GM18526 (cell line): ENCODE results near the gene IMPDH2.
A peak's percentile ranks its signal among the peaks of the same experiment; 100 is the strongest.

Experiments
- POLR2A ChIP-seq: IDR thresholded peaks from 3 replicates; pipeline ENCODE4 v1.6.1; 2011; ENCODE audit not compliant: insufficient read length; ENCODE audit errors: extremely low read depth

The IMPDH2 gene

GRCh38 chr3:48999085-48999858 is 29.9 kb downstream of the IMPDH2 start:
- TF ChIP-seq POLR2A, result no peak

GRCh38 chr3:48997714-48998637 is 31.2 kb downstream of the IMPDH2 start:
- no peak for TF ChIP-seq POLR2A

DNA sequence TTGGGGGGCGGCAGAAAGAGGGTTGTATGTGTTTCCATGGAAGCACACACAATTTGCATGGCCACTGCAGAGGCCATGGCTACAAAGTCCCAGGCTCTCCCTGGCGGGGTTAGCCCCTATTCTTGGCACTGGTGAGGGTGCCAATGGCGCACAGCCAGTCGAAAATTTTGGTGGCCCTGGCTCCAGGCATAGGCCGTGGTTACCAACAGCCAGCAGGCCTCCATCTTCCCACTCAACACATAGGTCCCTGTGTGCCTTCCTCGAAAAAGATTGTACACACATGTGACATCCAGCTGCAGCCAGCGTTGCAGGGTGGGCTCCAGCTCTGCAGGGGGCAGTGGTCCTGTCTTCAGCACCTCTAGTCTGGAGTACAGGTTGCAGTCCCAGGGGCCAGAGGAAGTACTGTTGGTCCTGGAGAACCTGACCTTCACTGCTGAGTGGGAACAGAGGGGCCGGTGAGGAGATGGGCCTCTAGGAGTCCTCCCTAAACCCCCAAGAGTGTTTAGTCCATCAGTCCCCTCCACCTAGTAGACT is 32.0 kb downstream of the IMPDH2 start:
- no peak for TF ChIP-seq POLR2A

DNA sequence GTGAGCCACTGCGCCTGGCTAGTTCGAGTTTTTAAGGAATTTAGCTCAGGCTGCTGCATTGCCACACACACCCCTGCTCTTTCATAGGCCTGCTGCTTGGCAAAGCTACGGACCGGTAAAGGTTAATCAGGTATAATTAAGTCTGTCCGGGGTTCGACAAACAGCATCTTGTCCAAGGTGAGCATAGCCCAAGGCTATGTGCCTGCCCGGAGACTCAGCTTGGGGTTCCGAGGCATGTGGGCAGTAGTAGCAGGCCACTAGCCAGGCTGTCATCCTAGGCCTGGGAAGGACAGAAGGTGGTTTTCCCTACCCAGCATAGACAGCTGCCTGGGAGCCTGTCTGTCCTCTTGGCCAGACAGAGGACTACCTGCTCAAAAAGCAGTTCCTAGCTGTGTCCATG is 32.6 kb downstream of the IMPDH2 start:
- no peak for TF ChIP-seq POLR2A

- TF ChIP-seq POLR2A, result no peak
These were observed 35.4 kb downstream of the IMPDH2 start for GRCh38 chr3:48993834-48994233.

GRCh38 chr3:48991851-48992545 is 37.2 kb downstream of the IMPDH2 start:
- TF ChIP-seq POLR2A, result no peak

DNA sequence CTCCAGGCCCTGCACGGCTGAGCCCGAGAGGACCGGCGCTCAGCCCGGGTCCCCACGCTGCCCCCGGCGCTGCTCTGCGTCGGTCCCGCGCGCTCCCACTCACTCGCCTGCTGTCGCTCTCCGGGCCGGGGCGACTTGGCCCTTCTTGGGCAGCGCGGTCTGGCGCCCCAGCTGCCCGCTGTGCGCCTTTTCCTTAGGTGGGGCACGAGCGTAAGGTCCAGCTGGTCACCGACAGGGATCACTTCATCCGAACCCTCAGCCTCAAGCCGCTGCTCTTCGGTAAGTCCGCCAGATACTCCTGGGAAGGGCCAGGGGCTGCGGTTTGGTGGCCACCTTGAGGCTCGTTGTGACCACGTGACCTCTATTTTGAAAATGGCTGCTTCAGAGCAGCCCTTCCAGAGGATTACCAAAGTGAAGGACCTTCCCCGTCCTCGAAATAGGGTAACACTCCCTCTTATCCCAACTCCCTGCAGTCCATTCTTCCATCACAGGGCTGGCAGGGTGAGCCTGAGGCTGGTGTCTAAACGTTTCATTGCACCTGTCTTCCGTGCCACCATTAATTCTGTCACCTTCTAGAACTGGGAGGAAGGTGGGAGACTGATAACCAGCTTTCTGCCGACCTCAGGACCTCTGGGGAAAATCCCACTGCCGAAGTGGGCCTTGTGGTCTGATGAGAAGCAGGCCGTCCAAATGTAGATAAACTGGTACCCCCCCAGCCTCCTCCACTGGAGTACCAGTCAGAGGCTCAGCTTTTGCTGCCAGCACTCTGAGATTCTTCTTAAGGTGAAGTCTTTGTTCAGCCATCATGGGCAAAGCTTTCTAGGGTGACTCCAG is 38.3 kb downstream of the IMPDH2 start:
- TF ChIP-seq POLR2A, result no peak

GRCh38 chr3:48989796-48990635 is 39.2 kb downstream of the IMPDH2 start, which contains the start of gene P4HTM:
Gene P4HTM, plus strand, starts transcription at chr3:48990241. Its CDS starts 16 bp downstream, at chr3:48990257.
- TF ChIP-seq POLR2A, result peak; percentile 27

DNA sequence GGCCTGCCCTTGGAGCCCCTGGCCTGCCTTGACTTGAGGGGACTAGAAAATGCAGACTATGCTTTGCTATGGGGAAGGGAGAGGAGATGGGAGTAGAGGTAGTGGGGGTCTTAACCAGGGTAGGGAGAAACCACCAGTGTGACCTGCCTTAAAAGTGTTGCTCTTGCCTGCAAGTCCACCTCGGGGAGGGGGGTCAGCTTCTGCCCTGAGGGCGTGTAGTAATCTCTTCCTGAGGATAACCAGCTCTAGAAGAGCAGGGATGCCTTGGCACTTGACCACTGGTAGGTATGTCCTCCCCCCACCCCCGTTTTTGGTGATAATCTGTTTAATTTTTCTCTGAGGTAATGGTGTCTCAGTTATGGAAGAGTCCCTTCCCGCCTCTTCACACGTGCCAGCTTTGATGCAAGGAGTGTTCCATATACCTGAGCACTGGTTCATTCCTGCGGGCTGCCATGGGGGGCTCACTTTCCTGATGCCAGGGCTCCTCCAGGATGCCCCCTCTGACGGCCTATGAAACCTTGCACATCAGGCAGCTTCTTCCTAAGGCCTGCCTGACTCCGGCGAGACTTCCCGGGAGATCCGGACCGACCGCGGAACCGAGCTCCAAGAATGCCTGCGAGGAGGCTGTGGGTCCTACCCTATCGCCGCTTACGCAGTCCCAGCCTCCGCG is 39.9 kb downstream of the IMPDH2 start:
- no peak for TF ChIP-seq POLR2A

- TF ChIP-seq POLR2A, result no peak
These were observed 43.3 kb downstream of the IMPDH2 start for GRCh38 chr3:48985831-48986376.

GRCh38 chr3:48984663-48985062 is 44.5 kb downstream of the IMPDH2 start:
- no peak for TF ChIP-seq POLR2A

DNA sequence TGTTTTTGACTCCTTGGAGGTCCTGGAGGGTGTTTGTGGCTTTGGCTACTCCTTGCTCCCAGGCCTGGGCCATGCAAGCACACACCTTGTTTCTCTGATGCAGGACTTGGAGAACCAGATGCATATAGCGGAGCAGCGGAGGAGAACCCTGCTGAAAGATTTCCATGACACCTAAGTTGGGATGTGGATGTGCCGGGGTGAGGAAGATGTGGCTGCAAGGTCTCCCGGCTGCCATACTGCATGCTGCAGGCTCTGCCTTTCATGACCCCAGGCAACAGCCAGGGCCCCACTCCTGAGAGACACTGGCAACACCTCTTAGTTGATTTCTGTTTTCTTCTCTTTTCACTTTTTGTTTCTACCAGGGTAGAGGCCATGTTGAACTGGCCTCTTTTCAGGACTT is 46.1 kb downstream of the IMPDH2 start:
- TF ChIP-seq POLR2A, result no peak

DNA sequence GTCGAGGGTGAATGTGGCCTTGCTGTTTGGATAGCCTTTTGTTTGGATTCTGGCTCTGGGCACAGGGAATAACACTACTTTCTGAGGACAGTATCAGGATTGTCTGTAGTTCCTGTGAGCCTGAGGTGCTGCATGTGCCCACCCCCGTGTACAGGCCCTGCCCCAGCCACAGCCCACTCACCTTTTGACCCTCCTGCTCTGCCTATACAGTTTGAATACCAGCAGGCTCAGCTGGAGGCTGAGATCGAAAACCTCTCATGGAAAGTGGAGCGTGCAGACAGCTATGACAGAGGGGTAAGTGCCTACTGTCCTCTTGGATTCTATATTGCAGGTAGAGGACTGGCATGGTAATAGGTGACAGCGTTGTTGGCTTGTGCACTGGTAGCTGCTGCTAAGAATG is 46.5 kb downstream of the IMPDH2 start:
- no peak for TF ChIP-seq POLR2A
